ES-I3 (cell line): ENCODE measurements around the gene WDR81.
A peak's percentile ranks its signal among the peaks of the same experiment; 100 is the strongest.

ENCODE experiments used
- H3K36me3 ChIP-seq: 2 replicates; pipeline ENCODE4 v1.6.1; 2013; ENCODE audit warnings: mild to moderate bottlenecking, low read length, control low read depth, moderate library complexity; ENCODE audit not compliant: insufficient read depth
- H3K4me1 ChIP-seq: 2 replicates; pipeline ENCODE4 v1.6.1; 2013; ENCODE audit warnings: mild to moderate bottlenecking, control low read depth, low read length; ENCODE audit not compliant: insufficient read depth
- H3K9ac ChIP-seq: 2 replicates; pipeline ENCODE4 v1.6.1; 2013; ENCODE audit warnings: low read depth, mild to moderate bottlenecking, low read length, moderate library complexity
- H3K9me3 ChIP-seq: 2 replicates; pipeline ENCODE4 v1.6.1; 2013; ENCODE audit warnings: mild to moderate bottlenecking, low read length, moderate library complexity; ENCODE audit not compliant: control insufficient read depth, insufficient read depth

WDR81 gene

GRCh38 chr17:1746975-1747543, 22.6 kb downstream of the WDR81 start:
- no peaks in the 10 kb centered on the region for H3K36me3 ChIP-seq
- peaks cover 3% of the 10 kb centered on the region; the same call in 1 of the 2 replicates for H3K4me1 ChIP-seq
- no peaks in the 10 kb centered on the region for H3K9me3 ChIP-seq

GRCh38 chr17:1750628-1751027, 26.1 kb downstream of the WDR81 start:
- Histone ChIP-seq H3K9me3 (no peaks in the 10 kb centered on the region), H3K36me3 (no peaks in the 10 kb centered on the region), H3K9ac (no peak overlapping the region), H3K4me1 (peaks cover 3% of the 10 kb centered on the region; the same call in 1 of the 2 replicates)

More at GRCh38 chr17:1746975-1747543, 22.6 kb downstream of the WDR81 start:
- H3K9ac ChIP-seq: no peak overlapping the region

GRCh38 chr17:1752425-1753262, 28.1 kb downstream of the WDR81 start:
- Histone ChIP-seq H3K4me1 (no peaks in the 10 kb centered on the region; the same call in 1 of the 2 replicates), H3K9me3 (no peaks in the 10 kb centered on the region), H3K9ac (peak overlapping the region; percentile 8; the same call in 1 of the 2 replicates), H3K36me3 (no peaks in the 10 kb centered on the region)

GRCh38 chr17:1753767-1754429, 29.4 kb downstream of the WDR81 start:
- Histone ChIP-seq H3K36me3 (no peaks in the 10 kb centered on the region), H3K9ac (no peak overlapping the region), H3K4me1 (no peaks in the 10 kb centered on the region; the same call in 1 of the 2 replicates), H3K9me3 (no peaks in the 10 kb centered on the region)

- Histone ChIP-seq H3K36me3 (no peaks in the 10 kb centered on the region), H3K4me1 (no peaks in the 10 kb centered on the region; the same call in 1 of the 2 replicates), H3K9ac (no peak overlapping the region), H3K9me3 (no peaks in the 10 kb centered on the region)
Observed at GRCh38 chr17:1754430-1755112, 30.1 kb downstream of the WDR81 start.

- Histone ChIP-seq H3K36me3 (no peaks in the 10 kb centered on the region), H3K4me1 (no peaks in the 10 kb centered on the region; the same call in 1 of the 2 replicates), H3K9me3 (no peaks in the 10 kb centered on the region), H3K9ac (no peak overlapping the region)
Observed at GRCh38 chr17:1755252-1755826, 30.8 kb downstream of the WDR81 start.

- Histone ChIP-seq H3K9me3 (no peaks in the 10 kb centered on the region), H3K9ac (no peak overlapping the region), H3K36me3 (no peaks in the 10 kb centered on the region), H3K4me1 (no peaks in the 10 kb centered on the region; the same call in 1 of the 2 replicates)
Observed at GRCh38 chr17:1755827-1756262, 31.3 kb downstream of the WDR81 start.

- Histone ChIP-seq H3K9me3 (no peaks in the 10 kb centered on the region), H3K36me3 (no peaks in the 10 kb centered on the region), H3K9ac (no peak overlapping the region), H3K4me1 (peaks cover 18% of the 10 kb centered on the region)
Observed at GRCh38 chr17:1758807-1759206, 34.3 kb downstream of the WDR81 start.

- Histone ChIP-seq H3K9ac (no peak overlapping the region), H3K4me1 (peaks cover 19% of the 10 kb centered on the region), H3K9me3 (no peaks in the 10 kb centered on the region), H3K36me3 (no peaks in the 10 kb centered on the region)
Observed at GRCh38 chr17:1759529-1759928, 35.0 kb downstream of the WDR81 start.

GRCh38 chr17:1762233-1762900, 37.9 kb downstream of the WDR81 start:
- Histone ChIP-seq H3K9ac (peak overlapping the region; percentile 38), H3K9me3 (no peaks in the 10 kb centered on the region), H3K36me3 (no peaks in the 10 kb centered on the region), H3K4me1 (peaks cover 28% of the 10 kb centered on the region)

GRCh38 chr17:1762901-1763898, 38.7 kb downstream of the WDR81 start:
- peaks cover 28% of the 10 kb centered on the region for H3K4me1 ChIP-seq
- no peaks in the 10 kb centered on the region for H3K9me3 ChIP-seq
- no peaks in the 10 kb centered on the region for H3K36me3 ChIP-seq
- peak overlapping the region; percentile 38; the same call in 1 of the 2 replicates for H3K9ac ChIP-seq

GRCh38 chr17:1764284-1764683, 39.8 kb downstream of the WDR81 start:
- Histone ChIP-seq H3K4me1 (peaks cover 28% of the 10 kb centered on the region), H3K9ac (no peak overlapping the region), H3K36me3 (no peaks in the 10 kb centered on the region)

More at GRCh38 chr17:1764284-1764683, 39.8 kb downstream of the WDR81 start:
- H3K9me3 ChIP-seq: no peaks in the 10 kb centered on the region
